HFF-Myc (cell line): Measurements from ENCODE around the gene HOXD9.
A peak's percentile ranks its signal among the peaks of the same experiment; 100 is the strongest.

Experiments
- DNase-seq: peaks from one replicate; pipeline ENCODE4 v3.0.0-alpha.2; 2011; ENCODE audit warnings: low read depth; ENCODE audit errors: extremely low read depth
- H3K4me3 ChIP-seq: replicated peaks from 2 replicates; pipeline ENCODE4 v1.5.1; 2011; ENCODE audit warnings: low read depth, mild to moderate bottlenecking, control low read depth, low read length
- TF ChIP-seq, protein P1 (sequence below): IDR thresholded peaks from 2 replicates; pipeline ENCODE4 v1.5.1; 2012; ENCODE audit warnings: mild to moderate bottlenecking, low read depth, low read length, control low read depth; ENCODE audit errors: missing control alignments

Gene HOXD9

DNA sequence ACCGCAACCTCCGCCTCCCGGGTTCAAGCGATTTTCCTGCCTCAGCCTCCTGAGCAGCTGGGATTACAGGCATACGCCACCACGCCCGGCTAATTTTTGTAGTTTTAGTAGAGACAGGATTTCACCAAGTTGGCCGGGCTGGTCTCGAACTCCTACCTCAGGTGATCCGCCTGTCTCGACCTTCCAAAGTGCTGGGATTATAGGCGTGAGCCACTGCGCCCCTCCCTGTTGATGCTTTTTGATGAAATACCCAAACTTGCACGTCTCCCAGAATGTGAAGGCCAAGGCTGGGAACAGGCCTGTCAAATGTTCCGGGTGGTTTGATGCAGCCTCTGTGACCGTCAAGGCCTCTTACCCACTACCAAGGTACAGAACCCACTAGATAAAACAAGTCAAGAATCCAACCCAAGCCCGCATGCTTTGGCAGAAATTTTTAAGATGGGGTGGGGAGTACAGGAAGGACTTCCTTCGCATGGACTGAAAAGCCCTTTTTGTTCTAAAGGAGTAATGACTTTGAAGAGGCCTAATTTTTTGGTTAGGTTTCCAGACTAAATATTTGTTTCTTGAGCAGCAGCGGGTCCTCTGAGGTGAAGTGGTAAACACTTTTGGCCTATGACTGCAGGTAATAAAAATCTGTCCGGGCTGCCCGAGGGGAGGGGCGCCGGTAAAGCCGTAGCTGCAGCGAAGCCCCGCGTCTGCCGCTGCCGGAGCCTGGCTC, 35.0 kb upstream of the HOXD9 start:
- peak overlapping the region; percentile 20; the same call in 1 of the 2 replicates for H3K4me3 ChIP-seq

DNA sequence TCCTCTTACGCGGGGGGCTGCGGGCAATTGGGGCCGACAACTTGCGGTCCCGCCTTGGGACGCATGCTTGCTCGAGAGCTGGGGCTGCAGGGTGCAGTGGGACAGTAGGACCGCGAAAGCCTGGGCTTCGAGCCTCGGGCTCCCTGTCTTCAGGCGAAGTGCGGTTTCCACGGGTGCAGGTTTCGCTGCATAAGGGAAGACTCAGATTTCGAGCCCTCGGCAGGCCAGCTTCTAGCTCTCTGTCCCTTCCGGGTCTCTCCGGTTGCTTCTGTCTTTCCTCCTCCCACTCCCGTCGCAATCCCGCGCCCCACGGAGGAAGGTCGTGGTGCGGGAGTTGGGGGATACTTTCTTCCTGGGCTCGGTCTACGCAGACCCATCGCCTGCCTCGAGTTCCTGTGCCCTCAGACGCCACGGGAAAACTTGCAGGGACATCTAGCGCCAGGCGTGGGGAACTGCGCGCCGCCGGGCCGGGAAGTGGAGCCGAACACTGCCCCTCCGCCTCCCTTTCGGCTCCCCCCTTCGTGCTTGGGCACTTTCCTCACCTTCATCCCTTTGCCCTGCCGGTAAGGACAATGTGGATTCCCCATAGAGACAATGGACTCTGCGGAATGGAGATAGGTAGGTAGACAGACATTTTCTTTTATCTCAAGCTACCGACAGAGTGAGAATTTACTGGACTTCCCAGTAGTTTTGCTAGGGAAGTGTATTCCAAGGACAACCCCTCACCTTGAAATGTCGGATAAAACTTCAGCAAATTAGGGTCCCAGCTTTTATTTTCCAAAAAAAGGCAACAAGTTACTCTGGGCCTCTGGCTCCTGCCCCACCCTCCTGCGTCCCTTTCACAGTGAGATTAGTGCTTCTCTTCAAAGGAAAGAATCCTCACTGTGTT, 34.2 kb upstream of the HOXD9 start:
- H3K4me3 ChIP-seq: peak overlapping the region; percentile 20; the same call in 1 of the 2 replicates
- TF ChIP-seq, protein P1, sequence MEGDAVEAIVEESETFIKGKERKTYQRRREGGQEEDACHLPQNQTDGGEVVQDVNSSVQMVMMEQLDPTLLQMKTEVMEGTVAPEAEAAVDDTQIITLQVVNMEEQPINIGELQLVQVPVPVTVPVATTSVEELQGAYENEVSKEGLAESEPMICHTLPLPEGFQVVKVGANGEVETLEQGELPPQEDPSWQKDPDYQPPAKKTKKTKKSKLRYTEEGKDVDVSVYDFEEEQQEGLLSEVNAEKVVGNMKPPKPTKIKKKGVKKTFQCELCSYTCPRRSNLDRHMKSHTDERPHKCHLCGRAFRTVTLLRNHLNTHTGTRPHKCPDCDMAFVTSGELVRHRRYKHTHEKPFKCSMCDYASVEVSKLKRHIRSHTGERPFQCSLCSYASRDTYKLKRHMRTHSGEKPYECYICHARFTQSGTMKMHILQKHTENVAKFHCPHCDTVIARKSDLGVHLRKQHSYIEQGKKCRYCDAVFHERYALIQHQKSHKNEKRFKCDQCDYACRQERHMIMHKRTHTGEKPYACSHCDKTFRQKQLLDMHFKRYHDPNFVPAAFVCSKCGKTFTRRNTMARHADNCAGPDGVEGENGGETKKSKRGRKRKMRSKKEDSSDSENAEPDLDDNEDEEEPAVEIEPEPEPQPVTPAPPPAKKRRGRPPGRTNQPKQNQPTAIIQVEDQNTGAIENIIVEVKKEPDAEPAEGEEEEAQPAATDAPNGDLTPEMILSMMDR: peak; percentile 68
- no peak for DNase-seq

More for the DNA sequence above, 35.0 kb upstream of the HOXD9 start:
- TF ChIP-seq, protein P1: no peak
- DNase-seq: no peak

DNA sequence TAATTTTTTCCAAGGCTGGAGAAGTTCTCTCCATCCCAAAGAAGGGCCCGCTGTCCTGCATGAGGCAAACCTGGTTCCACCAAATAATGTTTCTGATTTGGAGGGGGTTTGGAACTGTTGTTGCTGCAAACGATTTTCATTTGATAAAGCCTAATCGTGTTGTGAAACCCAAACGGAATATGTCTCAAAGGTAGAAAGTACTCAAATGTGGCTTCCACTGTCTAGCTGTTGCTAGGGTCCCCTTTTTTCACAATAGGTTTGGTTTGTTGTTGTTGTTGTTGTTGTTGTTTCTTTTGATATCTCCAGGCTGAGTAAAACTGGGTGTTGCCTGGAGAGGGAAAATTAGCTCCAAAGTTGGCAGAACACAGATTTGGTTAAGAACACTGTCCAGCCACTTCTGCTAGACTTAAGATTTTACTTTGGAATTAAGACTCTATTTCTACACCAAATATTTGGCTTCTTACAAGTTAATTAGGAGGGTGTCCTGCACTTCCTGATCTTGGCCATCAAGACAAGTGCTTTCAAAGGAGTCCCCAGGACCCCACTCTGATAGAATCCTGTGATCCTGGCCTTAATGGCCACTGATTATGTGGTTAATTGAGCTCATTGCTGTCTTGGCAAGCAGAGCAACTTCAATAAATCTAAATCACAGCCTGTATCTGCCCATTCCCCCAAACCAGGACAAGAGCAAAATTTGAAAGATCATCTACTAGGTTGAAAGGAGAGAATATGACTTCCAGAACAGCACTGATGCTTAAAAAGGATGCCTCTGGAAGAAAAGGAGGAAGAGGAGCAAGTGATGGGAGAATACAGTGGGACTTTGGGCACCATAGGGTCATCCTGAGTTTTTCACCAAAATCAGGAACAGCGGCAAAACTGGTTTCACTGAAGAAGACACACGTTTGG, 33.3 kb upstream of the HOXD9 start:
- no peak for DNase-seq
- H3K4me3 ChIP-seq: no peak overlapping the region
- TF ChIP-seq, protein P1: no peak

DNA sequence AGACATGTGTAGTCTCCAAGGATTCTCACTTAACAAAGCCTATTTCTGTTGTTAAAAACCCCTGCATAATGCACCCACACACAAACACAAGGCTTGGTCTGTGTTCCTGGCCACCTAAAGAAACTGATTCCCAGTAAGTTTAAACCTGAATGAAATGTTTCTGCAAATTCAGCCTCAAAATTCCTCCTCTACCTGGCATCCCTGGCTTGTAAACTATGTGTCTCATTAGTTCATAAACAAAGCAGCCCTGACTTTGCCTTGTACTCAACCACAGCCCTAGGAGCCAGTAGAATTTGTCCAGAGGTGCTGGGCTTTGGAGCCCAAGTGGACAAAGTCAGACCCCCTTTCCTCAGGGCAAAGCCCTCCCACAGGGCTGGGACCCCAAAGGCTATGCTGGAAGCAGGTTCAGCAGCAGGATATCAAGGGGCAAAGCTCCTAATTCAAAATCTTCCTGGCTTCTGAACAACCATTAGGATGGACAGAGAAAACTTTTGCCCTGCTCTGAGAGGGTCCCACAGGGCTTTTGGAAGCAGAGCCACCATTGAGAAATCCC, 32.6 kb upstream of the HOXD9 start:
- no peak for DNase-seq
- TF ChIP-seq, protein P1: no peak
- H3K4me3 ChIP-seq: no peak overlapping the region

DNA sequence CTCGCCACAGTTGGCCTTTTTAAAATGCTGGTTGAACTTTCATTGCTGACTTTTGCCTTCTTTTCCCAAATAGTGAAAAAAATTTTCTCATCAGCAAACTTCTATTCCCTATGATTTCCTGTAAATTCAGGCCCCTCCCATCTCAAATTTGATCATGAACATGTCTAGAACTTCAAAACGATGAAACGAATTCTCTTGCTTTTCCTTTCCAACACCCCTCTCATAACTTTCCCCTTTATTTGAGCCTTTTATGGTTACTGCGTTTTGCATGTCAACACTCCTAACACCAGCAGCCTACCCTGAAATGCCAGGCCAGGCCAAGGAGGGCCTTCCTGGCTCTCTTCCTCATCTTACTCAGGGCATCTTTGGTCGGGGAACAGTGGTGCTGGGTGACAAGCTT, 31.7 kb upstream of the HOXD9 start:
- no peak overlapping the region for H3K4me3 ChIP-seq
- TF ChIP-seq, protein P1: no peak
- no peak for DNase-seq
